NCI-H446 treated with DMSO at 0.1 percent for 48 hours (cell line): Measurements from ENCODE around the gene LRRC45.

Experiments
- DNase-seq: peaks from one replicate; lab custom pipeline; 2025; lab: John Stamatoyannopoulos, UW

Gene LRRC45

DNA sequence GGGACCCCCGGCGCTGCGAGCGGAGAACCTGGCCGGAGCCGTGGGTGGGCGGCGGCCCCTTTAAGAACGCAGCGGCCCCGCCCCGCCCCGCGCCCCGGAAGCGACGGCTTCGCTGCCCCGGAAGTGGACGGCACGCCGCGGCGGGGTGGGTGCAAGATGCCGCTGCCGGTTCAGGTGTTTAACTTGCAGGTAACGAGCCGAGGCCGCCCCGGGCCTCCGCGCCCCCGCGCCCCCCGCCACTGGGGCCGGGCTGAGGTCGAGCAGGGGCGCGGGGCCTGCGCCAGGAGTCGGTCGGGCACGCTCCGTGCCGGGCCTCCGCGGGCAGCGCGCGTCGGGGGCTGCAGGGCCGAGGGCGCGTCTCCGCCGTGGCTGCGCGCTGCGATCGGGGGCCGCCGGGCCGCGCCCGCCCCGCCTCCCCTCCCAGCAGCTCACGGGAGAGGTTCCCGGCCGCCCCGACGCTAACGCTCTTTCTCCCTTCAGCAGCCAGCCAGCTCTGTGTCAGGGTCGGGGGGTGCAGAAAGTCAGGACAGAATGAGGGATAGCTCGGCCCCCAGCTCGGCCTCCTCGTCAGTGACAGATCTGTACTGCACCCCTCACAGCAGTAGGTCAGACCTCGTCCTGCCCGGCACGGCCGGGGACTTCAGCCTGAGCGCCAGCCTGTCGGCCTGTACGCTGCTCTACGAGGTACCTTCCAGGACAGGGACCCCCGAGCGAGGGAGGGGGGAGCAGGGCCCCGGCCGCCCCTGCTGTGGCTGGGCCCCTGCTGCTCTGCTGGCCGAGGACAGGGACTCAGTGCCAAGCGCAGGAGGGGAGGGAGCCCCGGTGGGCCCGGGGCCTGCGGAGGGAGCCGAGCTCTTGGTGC lies 28.9 kb downstream of the LRRC45 start, which contains the start of the genes GPS1 and RFNG:
TSS of gene GPS1 (plus strand) at position 123 of the 862 bp plus-strand sequence. CDS start at position 157, 34 bp downstream.
TSS of gene RFNG (minus strand) at position 36 of the 862 bp plus-strand sequence. CDS start 45 bp downstream, outside the sequence.
- DNase-seq, result no peak

DNA sequence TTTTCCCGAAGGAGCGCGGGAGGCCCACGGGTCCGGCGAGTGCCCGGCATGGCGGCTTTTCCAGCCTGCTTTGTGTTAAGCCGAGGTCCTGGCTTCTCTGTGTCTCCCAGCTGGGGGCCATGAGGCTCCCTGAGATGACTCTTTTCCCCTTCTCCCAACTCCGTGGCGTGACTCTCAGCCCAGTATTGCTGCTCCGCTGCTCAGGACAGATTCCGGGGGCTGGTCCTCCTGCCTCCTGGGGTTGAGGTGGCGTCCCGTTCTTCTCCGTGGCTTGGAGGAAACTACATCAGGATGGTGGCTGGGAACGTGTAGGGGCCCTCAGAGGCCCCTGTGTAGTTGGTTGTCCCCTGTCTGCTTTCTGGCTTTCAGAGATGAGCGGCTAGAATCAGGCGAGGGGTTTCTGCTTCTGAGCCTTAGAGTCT lies 29.5 kb downstream of the LRRC45 start:
- no peak for DNase-seq

DNA sequence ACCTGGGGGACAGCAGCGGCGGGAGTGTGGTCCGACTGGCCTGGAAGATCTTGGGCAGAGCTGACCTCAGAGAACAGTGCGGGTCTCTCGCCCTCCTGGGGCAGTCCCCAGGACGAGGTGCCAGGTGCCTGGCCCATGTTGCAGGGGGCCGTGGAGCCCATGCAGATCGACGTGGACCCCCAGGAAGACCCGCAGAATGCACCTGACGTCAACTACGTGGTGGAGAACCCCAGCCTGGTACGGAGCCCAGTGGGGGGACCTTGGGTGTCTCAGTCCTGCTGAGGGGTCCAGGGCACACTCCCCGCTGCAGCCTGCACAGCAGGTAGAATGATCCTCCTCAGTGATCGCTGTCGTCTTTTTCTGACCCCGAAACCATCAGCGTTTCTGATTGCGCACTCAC lies 30.0 kb downstream of the LRRC45 start:
- no peak for DNase-seq

DNA sequence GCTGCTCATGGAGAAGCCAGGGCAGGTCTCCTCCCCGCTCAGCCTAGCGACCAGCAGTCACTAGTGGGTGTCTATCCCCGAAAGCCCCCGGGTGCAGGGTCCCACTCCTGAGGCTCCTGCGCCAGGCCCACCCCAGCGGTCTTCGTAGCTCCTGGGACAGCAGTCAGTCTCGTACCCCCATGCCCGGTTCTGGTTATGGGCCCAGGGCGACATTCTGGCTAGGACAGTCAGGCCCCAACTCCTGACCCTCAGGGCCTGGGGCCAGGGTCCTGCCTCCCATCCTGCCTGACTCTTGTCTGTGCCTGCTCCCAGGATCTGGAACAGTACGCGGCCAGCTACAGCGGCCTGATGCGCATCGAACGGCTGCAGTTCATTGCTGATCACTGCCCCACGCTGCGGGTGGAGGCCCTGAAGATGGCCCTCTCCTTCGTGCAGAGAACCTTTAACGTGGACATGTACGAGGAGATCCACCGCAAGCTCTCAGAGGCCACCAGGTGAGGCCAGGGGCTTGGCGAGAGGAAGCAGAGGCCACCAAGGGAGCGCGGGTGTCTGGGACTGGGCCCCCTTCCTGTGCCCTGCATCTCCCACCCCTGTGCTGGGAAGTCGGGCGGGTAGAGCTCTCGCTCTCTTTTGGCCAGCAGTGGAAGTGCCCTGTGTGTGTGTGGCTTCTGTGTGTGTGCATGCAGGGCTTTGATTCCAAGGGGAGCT lies 30.6 kb downstream of the LRRC45 start:
- DNase-seq, result no peak

DNA sequence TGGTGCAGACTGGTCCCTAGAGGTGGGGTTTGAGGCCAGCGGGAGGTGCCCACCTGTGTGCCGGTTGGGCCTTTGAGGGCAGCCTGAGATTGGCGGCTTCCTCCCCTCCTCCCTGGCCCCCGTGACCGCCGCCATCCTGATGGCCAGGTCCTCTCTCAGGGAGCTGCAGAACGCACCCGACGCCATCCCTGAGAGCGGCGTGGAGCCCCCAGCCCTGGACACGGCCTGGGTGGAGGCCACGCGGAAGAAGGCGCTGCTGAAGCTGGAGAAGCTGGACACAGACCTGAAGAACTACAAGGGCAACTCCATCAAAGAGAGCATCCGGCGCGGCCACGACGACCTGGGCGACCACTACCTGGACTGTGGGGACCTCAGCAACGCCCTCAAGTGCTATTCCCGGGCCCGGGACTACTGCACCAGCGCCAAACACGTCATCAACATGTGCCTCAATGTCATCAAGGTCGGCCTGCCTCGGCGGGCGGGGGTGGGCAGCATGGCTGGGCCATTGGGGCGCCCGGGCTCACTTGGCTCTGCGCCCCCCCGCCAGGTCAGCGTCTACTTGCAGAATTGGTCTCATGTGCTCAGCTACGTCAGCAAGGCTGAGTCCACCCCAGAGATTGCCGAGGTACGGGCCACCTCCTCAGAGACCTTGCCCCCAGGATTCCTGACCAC lies 31.4 kb downstream of the LRRC45 start:
- no peak for DNase-seq

DNA sequence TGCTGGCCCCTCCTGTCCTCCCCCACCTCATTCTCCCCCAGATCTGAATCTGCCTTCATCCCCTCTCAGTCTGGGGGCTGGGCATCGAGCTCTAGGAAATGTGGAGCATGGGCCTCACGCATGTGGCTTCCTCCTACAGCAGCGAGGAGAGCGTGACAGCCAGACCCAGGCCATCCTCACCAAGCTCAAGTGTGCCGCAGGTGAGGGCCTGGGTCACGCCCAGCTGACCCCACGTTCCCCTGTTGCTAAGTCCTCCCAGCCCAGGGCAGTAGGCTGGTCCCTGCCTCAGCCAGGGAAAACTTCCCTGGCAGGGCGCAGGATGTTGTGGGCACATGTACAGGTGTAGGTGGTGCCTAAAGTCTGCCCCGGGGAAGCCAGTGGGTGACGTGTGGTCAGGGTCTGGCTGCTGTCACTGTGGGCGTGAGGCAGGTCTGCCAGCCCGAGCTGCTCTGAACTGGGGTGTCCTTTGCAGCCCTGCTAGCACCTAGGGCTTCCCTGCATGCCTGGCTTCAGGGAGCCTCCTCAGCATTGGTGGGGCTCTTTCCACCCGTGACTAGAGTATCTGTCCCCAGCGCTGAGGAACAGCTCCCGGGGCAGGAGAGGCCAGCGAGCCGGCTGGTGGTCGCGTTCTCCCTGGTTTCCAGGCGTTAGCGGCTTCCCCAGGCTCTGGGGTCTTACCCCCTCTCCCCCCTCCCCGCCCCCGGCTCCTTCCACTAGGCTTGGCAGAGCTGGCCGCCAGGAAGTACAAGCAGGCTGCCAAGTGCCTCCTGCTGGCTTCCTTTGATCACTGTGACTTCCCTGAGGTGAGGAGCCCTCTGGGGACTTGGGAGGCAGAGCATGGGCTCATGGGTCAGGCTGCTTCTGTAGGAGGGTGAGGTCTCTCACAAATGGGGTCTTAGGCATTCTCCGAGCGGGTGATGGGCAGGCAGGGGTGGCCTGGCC lies 32.2 kb downstream of the LRRC45 start:
- DNase-seq, result no peak

DNA sequence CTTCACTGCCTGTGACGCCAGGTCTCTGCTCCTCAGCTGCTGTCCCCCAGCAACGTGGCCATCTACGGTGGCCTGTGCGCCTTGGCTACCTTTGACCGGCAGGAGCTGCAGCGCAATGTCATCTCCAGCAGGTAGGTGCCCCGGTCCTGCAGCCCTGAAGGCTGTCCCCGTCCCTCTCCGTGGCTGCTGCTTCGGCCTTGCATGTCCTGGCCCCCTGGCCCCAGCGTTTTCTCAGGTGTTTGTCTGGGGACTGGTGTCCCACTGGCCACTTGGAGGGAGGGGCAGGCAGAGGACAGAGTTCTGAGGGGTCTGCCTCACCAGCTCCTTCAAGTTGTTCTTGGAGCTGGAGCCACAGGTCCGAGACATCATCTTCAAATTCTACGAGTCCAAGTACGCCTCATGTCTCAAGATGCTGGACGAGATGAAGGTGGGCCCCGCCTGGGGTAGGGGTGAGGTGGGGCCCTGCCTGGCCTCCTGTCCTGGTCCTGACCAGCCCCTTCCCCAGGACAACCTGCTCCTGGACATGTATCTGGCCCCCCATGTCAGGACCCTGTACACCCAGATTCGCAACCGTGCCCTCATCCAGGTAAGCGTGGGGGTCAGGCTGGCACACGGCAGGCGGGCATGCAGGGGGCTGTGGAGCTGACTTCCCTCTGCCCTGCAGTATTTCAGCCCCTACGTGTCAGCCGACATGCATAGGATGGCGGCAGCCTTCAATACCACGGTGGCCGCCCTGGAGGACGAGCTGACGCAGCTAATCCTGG lies 33.0 kb downstream of the LRRC45 start:
- no peak for DNase-seq

DNA sequence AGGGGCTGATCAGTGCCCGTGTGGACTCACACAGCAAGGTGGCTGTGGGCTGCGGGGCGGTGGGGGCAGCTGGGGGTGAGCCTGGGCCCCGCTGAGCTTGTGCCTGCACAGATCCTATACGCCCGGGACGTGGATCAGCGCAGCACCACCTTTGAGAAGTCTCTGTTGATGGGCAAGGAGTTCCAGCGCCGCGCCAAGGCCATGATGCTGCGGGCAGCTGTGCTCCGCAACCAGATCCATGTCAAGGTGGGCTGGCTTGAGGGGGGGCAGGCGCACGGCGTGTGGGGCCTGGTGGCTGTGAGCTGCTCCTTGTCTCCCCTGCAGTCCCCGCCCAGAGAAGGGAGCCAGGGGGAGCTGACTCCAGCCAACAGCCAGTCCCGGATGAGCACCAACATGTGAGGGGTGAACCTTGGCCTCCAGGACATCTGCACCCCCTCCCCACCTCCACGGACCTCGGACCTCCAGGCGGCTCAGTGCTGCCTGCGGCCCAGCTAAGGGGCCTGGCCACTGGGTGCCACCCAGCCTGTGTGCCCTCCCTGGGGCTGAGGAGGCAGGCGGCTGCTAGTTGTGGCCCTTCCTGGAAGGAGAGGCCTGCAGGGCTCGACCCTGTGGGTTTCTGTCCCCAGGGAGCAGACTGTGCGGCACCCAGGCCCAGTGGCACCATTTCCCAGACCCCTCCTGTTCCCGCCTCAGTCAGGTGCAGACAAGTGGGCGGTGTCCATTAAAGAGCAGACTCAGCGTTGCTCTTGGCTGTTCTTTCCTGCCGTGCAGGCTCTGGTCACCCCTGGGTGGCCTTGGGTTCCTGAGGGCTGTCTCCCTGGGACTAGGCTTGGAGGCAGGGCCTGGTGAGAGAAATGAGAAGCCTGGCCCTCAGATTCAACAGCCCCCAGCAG lies 33.9 kb downstream of the LRRC45 start:
- DNase-seq, result no peak

DNA sequence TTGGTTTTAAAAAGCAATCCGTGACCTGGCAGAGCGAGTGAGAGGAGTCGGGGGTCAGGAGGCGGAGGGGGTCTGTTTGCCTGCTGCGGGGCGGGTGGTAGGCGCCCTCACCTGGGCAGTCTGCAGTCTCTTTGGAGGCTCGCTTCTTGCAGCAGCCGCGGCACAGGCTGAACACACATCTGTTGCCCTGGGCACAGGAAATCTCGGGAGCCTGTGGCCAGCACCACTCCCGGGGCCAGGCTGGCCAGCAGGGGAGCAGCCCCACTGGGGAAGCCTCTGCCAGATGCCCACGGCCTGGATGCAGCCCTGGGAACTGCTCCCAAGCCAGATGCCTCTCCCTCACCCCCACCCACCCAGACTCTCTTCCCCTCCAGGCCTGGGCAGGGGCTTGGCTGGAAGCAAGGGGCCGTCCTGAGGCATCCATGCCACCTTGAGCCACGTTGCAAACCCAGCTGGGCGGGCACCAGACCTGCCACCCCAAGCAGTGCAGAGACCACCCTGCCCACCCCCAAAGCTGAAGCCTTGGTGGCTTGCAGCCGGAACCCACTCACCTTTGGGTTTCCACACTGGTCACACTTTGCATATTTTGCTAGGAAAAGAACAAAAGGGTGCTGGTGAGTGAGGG lies 35.2 kb downstream of the LRRC45 start:
- no peak for DNase-seq

DNA sequence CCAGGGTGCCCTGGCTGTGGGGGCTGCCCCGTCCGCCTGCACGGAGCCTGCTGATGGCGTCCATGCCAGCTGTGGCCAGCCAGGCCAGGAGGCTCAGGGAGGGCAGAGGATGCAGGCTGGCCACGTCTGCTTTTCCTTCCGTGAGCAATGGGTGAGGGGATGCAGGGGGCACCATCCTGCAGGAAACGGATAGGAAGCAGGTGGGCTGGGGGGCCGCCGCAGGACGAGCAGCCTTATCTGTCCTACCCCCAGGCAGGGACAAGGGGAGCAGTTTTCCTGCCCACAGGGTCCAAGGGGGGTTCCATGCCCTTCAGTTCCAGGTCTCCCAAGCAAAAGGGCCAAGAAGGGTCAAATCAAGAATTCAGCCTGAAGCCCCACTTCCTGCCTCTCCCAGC lies 35.7 kb downstream of the LRRC45 start:
- DNase-seq, result no peak

DNA sequence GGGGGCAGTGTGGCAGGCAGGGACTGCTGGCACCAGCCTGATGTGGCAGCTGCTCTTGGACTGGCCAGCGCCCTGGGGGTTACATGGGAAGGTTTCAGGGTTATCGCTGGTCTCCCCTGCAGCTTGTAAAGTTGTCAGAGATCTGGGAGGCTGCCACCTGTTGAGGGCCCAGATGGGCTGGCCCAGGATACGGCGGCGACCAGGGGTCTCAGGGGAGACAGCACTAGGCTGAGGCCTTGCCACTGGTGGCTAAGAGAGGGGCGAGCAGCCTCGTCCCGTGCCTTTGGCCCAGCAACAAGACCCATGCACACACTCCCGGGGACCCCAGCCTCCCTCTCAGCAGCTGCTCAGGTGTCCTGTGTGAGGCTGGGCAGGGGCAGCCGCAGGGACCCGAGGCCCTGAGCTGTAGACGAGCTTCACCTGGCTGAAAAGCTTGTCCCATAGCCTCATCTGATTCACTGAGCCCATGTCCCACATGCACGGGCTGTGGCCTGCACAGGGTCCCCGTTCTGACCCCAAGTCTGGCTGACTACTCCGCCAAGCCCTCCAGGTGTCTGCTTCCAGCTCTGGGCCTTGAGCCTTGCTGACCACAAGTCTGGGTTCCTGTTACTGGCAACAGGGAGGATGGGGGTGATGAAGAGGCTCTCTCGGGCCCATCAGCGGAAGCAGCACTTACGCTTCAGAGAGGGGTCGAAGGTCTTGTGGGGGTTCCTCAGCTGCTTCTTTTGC lies 36.3 kb downstream of the LRRC45 start:
- no peak for DNase-seq

DNA sequence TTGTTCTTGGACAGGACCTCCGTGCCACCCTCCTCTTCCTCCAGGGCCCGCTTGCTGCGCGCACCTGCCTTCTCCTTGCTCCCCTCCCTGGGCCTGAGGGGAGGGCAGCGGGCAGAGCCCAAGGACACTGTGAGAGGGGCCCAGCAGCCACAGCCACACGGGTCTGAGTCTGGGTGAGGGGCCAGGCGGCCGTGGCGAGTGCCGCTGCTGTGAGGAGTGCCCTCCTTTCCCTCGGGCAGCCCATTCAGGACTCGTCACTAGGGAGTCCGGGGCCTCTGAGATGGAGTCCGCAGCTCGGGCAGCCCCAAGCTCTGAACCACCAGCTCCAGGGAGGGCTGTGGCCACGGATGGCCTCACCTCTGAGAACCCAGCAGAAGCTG lies 36.9 kb downstream of the LRRC45 start:
- DNase-seq, result no peak

DNA sequence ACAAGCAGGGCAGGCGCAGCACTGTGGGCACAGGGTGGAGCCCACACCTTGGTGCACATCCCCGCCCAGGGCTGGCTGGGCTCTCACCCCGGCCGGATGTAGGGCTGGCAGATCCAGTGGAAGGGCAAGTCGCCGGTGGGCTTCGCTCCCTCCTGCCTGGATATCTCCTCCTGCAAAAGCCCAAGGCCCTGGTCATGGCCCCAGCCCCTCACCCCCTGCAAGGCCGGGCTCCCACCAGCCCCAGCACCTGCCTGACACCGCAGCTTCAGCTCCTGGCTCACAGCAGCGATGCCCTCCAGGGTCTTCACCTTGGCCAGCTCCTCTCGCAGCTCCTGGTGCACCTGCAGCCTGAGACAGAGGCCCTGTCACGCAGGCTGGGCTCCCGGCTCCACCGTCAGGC lies 37.5 kb downstream of the LRRC45 start:
- no peak for DNase-seq

DNA sequence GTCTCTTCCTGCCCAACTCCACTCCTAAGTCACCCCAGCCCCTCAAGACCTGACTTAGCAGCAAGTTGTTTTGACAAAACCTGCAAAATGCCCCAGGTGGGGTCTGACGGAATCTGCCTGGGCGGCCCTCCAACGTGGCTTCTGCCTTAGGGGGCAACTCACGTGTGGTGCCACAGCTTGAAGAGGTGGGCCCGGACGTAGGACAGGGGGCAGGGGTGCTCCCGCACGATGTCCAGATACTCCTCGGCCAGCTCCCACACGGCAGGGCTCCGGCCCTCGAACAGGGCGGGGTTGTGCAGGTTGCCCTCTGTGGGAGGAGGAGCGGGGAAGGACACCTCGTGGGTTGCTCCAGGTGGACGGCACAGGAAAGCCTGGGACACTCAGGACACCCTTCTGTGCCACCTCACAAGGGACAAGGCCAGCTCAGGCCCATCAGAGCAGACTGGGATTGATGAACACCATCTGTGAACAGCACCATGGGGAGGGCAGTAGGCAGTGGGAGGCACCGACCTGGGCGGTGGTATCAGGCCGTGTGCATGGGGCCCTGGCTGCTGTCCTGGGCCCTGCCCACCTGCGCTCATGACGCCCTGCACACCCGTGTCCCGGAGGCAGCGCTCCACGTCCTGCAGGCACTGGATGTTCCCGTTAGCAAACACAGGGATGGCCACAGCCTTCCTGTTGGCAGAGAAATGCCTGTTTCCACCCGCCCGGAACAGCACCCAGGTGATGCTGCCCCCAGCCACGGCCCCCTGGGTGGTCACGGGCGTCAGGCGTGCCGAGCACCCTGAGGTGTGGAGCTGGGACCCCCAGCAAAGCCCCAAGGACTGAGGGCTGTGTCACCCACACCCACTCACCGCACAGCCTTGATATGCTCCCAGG lies 38.2 kb downstream of the LRRC45 start:
- no peak for DNase-seq

DNA sequence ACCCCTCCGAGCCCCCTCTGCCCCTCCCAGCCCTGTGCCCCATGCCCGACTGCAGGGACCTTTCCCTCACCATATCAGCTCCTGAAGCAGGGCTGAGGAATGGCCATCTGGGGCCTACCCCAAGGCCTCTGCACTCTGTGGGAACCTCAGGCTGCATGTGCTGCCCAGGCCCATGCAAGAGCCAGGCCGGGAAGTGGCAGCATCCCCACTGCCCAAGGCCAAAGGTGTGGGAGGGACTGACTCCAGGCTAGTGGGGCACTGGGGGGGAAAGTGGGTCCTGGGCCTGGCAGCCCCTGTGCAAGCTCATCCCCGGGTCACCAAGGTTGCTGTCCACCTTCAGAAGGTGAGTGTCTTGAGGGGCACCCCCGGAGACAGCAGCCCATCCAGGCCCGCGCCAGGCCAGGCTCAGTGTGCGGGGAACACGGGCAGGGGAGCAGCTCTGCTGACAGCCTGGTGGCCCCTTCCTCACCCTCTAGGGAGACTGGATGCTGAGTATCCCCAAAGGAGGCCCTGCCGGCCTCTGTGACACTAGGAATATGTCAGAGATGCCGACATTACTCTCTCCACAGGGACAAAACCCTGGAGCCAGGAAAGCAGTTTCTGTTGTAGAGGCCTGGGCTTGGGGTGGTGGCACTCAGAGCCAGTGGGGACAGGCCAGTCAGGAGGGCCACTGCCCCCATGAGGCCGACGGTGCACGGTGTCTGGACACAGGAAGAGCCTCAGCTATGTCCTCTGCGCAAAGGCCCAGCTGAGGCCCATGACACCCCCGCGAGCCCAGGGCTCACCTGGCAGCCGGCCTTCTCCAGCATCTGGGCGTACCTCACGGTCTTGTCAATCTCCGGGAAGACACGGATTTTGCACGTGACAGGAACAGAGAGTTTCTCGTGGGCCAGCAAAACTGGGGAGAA lies 39.2 kb downstream of the LRRC45 start:
- DNase-seq, result no peak

DNA sequence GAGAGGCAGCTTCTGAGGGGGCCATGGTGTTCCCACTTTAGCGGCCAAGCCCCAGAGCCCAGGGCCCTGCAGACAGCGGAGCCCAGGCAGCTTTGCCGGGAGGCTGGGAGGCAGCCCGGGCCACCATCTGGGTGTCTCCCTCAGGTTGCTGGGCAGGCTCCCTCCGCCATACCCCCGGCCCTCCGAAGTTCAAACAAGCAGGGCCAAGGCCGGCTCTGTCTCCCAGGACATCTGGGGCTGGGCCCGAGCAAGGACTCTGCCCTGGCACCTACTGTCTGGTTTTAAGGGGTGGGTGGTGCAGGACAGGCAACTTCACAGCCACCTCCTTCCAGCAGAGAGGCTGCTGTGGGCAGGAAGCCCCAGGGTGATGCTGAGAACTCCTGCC lies 39.9 kb downstream of the LRRC45 start:
- no peak for DNase-seq
